ENCODE data around the gene KCNH3.
"Not testable (repeated sequence)": the region's sequence is repeated elsewhere in the genome, so short reads cannot be mapped to it uniquely, and the experiment has no call there.

The KCNH3 gene

GRCh38 chr12:49531745-49532144 lies 7.1 kb upstream of the KCNH3 start:
- DNase-seq, result no peak

- no peak for DNase-seq
These were observed 5.5 kb upstream of the KCNH3 start for GRCh38 chr12:49533331-49533730.

GRCh38 chr12:49534122-49534521 lies 4.7 kb upstream of the KCNH3 start:
- not testable (repeated sequence) for DNase-seq

- no peak for DNase-seq
These were observed 4.0 kb upstream of the KCNH3 start for GRCh38 chr12:49534731-49535278.

- DNase-seq, result no peak
These were observed 2.8 kb upstream of the KCNH3 start for GRCh38 chr12:49535921-49536525.

- DNase-seq, result no peak
These were observed 2.2 kb upstream of the KCNH3 start for GRCh38 chr12:49536526-49537071.

- no peak for DNase-seq
These were observed 1.5 kb upstream of the KCNH3 start for GRCh38 chr12:49537231-49537751.

GRCh38 chr12:49537752-49538509 lies 899 bp upstream of the KCNH3 start:
- DNase-seq, result no peak

- no peak for DNase-seq
These were observed 787 bp downstream of the KCNH3 start for GRCh38 chr12:49539406-49540228.

- DNase-seq, result no peak
These were observed 1.7 kb downstream of the KCNH3 start for GRCh38 chr12:49540229-49541139.

GRCh38 chr12:49541140-49541861 lies 2.5 kb downstream of the KCNH3 start:
- DNase-seq, result no peak

GRCh38 chr12:49541911-49542505 lies 3.2 kb downstream of the KCNH3 start:
- DNase-seq, result no peak

GRCh38 chr12:49542592-49543160 lies 3.8 kb downstream of the KCNH3 start:
- DNase-seq, result no peak

- no peak for DNase-seq
These were observed 4.5 kb downstream of the KCNH3 start for GRCh38 chr12:49543221-49543913.

GRCh38 chr12:49543914-49544815 lies 5.3 kb downstream of the KCNH3 start:
- no peak for DNase-seq

GRCh38 chr12:49545815-49546214 lies 7.0 kb downstream of the KCNH3 start:
- DNase-seq, result no peak

GRCh38 chr12:49546481-49546880 lies 7.7 kb downstream of the KCNH3 start:
- no peak for DNase-seq

- no peak for DNase-seq
These were observed 8.4 kb downstream of the KCNH3 start for GRCh38 chr12:49547090-49547690.

Measured in DMS 273 treated with DMSO at 0.1 percent for 48 hours (cell line).